ENCODE data around the gene PALM2AKAP2.

PALM2AKAP2 gene

GRCh38 chr9:109805050-109805449 is 25.1 kb downstream of the PALM2AKAP2 start:
- ATAC-seq: no peak
- no peak for TF ChIP-seq CSDC2 (CRISPR knock-in tag; IDR thresholded peaks at IDR 0.05)
- TF ChIP-seq TCF4 (CRISPR knock-in tag; IDR thresholded peaks at IDR 0.05; ENCODE audit: borderline replicate concordance): no peak
- TF ChIP-seq ZNF70 (CRISPR knock-in tag; IDR thresholded peaks at IDR 0.05): no peak
- TF ChIP-seq PATZ1 (CRISPR knock-in tag; IDR thresholded peaks at IDR 0.05; ENCODE audit: borderline replicate concordance): no peak
- no peak for TF ChIP-seq TSHZ2 (CRISPR knock-in tag; IDR thresholded peaks at IDR 0.05)
- no peak for TF ChIP-seq OSR1 (CRISPR knock-in tag; IDR thresholded peaks at IDR 0.05)
- TF ChIP-seq SNAI2 (CRISPR knock-in tag; IDR thresholded peaks at IDR 0.05): no peak
- no peak for TF ChIP-seq TOX (CRISPR knock-in tag; IDR thresholded peaks at IDR 0.05; ENCODE audit: borderline replicate concordance)
- TF ChIP-seq POU6F1 (CRISPR knock-in tag; IDR thresholded peaks at IDR 0.05; ENCODE audit: borderline replicate concordance, low read depth): no peak
- TF ChIP-seq PPARA (CRISPR knock-in tag; IDR thresholded peaks at IDR 0.05; ENCODE audit: borderline replicate concordance): no peak
- no peak for TF ChIP-seq ZNF565 (CRISPR knock-in tag; conservative IDR thresholded peaks at IDR 0.05; ENCODE audit: low read depth)
- TF ChIP-seq CSRNP3 (CRISPR knock-in tag; IDR thresholded peaks at IDR 0.05): no peak
- no peak for TF ChIP-seq ZFP30 (CRISPR knock-in tag; IDR thresholded peaks at IDR 0.05)
- no peak for TF ChIP-seq GLIS3 (CRISPR knock-in tag; IDR thresholded peaks at IDR 0.05)
- no peak for TF ChIP-seq ZC3H10 (CRISPR knock-in tag; IDR thresholded peaks at IDR 0.05)
- no peak for TF ChIP-seq ARNTL (CRISPR knock-in tag; IDR thresholded peaks at IDR 0.05; ENCODE audit: borderline replicate concordance, low read depth)
- no peak for TF ChIP-seq ESRRG (CRISPR knock-in tag; IDR thresholded peaks at IDR 0.05)
- no peak for TF ChIP-seq CREB5 (CRISPR knock-in tag; IDR thresholded peaks at IDR 0.05; ENCODE audit: low read depth)
- TF ChIP-seq BACH2 (CRISPR knock-in tag; IDR thresholded peaks at IDR 0.05; ENCODE audit: borderline replicate concordance): no peak
- TF ChIP-seq ZNF8 (CRISPR knock-in tag; IDR thresholded peaks at IDR 0.05): no peak

GRCh38 chr9:109806506-109807115 is 26.6 kb downstream of the PALM2AKAP2 start:
- no peak for TF ChIP-seq TOX (CRISPR knock-in tag; IDR thresholded peaks at IDR 0.05; ENCODE audit: borderline replicate concordance)

GRCh38 chr9:109811876-109812275 is 31.9 kb downstream of the PALM2AKAP2 start:
- no peak for TF ChIP-seq TCF4 (CRISPR knock-in tag; IDR thresholded peaks at IDR 0.05; ENCODE audit: borderline replicate concordance)
- no peak for TF ChIP-seq SNAI2 (CRISPR knock-in tag; IDR thresholded peaks at IDR 0.05)
- TF ChIP-seq ISL1 (CRISPR knock-in tag; IDR thresholded peaks at IDR 0.05): no peak
- no peak for TF ChIP-seq TSHZ2 (CRISPR knock-in tag; IDR thresholded peaks at IDR 0.05)
- no peak for TF ChIP-seq CSRNP3 (CRISPR knock-in tag; IDR thresholded peaks at IDR 0.05)
- TF ChIP-seq ZFP30 (CRISPR knock-in tag; IDR thresholded peaks at IDR 0.05): no peak
- no peak for TF ChIP-seq ZC3H10 (CRISPR knock-in tag; IDR thresholded peaks at IDR 0.05)
- TF ChIP-seq CSDC2 (CRISPR knock-in tag; IDR thresholded peaks at IDR 0.05): no peak
- no peak for TF ChIP-seq ESRRG (CRISPR knock-in tag; IDR thresholded peaks at IDR 0.05)
- TF ChIP-seq OSR1 (CRISPR knock-in tag; IDR thresholded peaks at IDR 0.05): no peak
- ATAC-seq: no peak

More at GRCh38 chr9:109806506-109807115, 26.6 kb downstream of the PALM2AKAP2 start:
- no peak for ATAC-seq

Measured in SK-N-SH treated with all-trans-retinoic acid at 6 μM for 48 hours (cell line).